Measurements from ENCODE around the gene ZNF585A.
"Not testable (repeated sequence)": the region's sequence is repeated elsewhere in the genome, so short reads cannot be mapped to it uniquely, and the experiment has no call there.

The ZNF585A gene

GRCh38 chr19:37172368-37173366, at the start of gene ZNF585A:
Gene ZNF585A (minus strand): TSS chr19:37172695. CDS start chr19:37169910, 2,785 bp downstream.
- peak; percentile 94 for DNase-seq

GRCh38 chr19:37221136-37221535, 48.6 kb upstream of the ZNF585A start:
- DNase-seq, result no peak

- DNase-seq, result no peak
These were observed 47.9 kb upstream of the ZNF585A start for GRCh38 chr19:37220383-37220782.

GRCh38 chr19:37218592-37218935, 46.1 kb upstream of the ZNF585A start:
- no peak for DNase-seq

- DNase-seq, result peak; percentile 83
These were observed 45.5 kb upstream of the ZNF585A start, which contains the start of gene ZNF383 for GRCh38 chr19:37217775-37218591. Gene ZNF383 (plus strand): TSS chr19:37218214. CDS start chr19:37230454, 12,240 bp downstream.

- no peak for DNase-seq
These were observed 44.9 kb upstream of the ZNF585A start for GRCh38 chr19:37217480-37217774.

GRCh38 chr19:37197768-37198167, 25.3 kb upstream of the ZNF585A start:
- DNase-seq, result no peak

- not testable (repeated sequence) for DNase-seq
These were observed 24.6 kb upstream of the ZNF585A start for GRCh38 chr19:37197115-37197514.

GRCh38 chr19:37195248-37195647, 22.8 kb upstream of the ZNF585A start:
- DNase-seq, result not testable (repeated sequence)

- DNase-seq, result not testable (repeated sequence)
These were observed 13.6 kb upstream of the ZNF585A start for GRCh38 chr19:37186071-37186470.

- no peak for DNase-seq
These were observed 6.9 kb downstream of the ZNF585A start for GRCh38 chr19:37165635-37166034.

GRCh38 chr19:37160153-37160552, 12.3 kb downstream of the ZNF585A start:
- no peak for DNase-seq

GRCh38 chr19:37148214-37148613, 24.3 kb downstream of the ZNF585A start:
- DNase-seq, result no peak

- no peak for DNase-seq
These were observed 36.4 kb downstream of the ZNF585A start for GRCh38 chr19:37136111-37136510.

GRCh38 chr19:37128821-37129177, 43.7 kb downstream of the ZNF585A start:
- no peak for DNase-seq

- no peak for DNase-seq
These were observed 44.3 kb downstream of the ZNF585A start for GRCh38 chr19:37127999-37128820.

- not testable (repeated sequence) for DNase-seq
These were observed 50.4 kb downstream of the ZNF585A start for GRCh38 chr19:37122093-37122492.

GRCh38 chr19:37114001-37114400, 58.5 kb downstream of the ZNF585A start:
- DNase-seq, result no peak

- not testable (repeated sequence) for DNase-seq
These were observed 60.7 kb downstream of the ZNF585A start for GRCh38 chr19:37111753-37112152.

GRCh38 chr19:37104135-37104534, 68.4 kb downstream of the ZNF585A start:
- DNase-seq, result not testable (repeated sequence)

- no peak for DNase-seq
These were observed 73.9 kb downstream of the ZNF585A start for GRCh38 chr19:37098570-37098969.

GRCh38 chr19:37095859-37096258, 76.6 kb downstream of the ZNF585A start:
- DNase-seq, result no peak
